ENCODE data around the gene TBCE. TPM values are rescaled to one million over a fixed set of nuclear protein-coding genes. Genes with fewer than 3 reads are reported as not detected.

TBCE gene
- polyA plus RNA-seq, 1 donor from 2014 or later, result 72.9 TPM

- TF ChIP-seq MXI1 (conservative IDR thresholded peaks at IDR 0.05; ENCODE audit: poor library complexity, severe bottlenecking) (no peak), EZH2 (IDR thresholded peaks at IDR 0.05; ENCODE audit: borderline replicate concordance, insufficient read depth, low read length, poor library complexity, severe bottlenecking) (no peak), REST (IDR thresholded peaks at IDR 0.05; ENCODE audit: borderline replicate concordance) (no peak), TAF1 (IDR thresholded peaks at IDR 0.05; ENCODE audit: low read depth) (no peak), CTCF (IDR thresholded peaks at IDR 0.05; ENCODE audit: poor library complexity, severe bottlenecking) (no peak)
- H3K9me3 ChIP-seq (ENCODE audit: low read length), result no peaks in the 10 kb centered on the region
- H3K79me2 ChIP-seq (replicated peaks; ENCODE audit: insufficient read depth, low read length), result no peaks in the 10 kb centered on the region
- no peak overlapping the region for H3K4me2 ChIP-seq (ENCODE audit: low read length)
- H2AFZ ChIP-seq (ENCODE audit: low read depth, low read length), result no peak overlapping the region
- H3K9me2 ChIP-seq (ENCODE audit: insufficient read depth, low read length), result no peaks in the 10 kb centered on the region
- H4K20me1 ChIP-seq (ENCODE audit: insufficient read depth), result no peaks in the 10 kb centered on the region
- no peaks in the 10 kb centered on the region for H3K27me3 ChIP-seq (ENCODE audit: insufficient read depth, low read depth, low read length)
- H3K9ac ChIP-seq (ENCODE audit: low read length), result no peak overlapping the region
- no peak overlapping the region for H3K4me3 ChIP-seq (ENCODE audit: low read length)
- no peak overlapping the region for H3K27ac ChIP-seq (ENCODE audit: low read length)
- no peaks in the 10 kb centered on the region for H3K36me3 ChIP-seq (ENCODE audit: insufficient read depth, low read length)
- no peaks in the 10 kb centered on the region for H3F3A ChIP-seq (ENCODE audit: insufficient read depth, low read length, poor library complexity, severe bottlenecking)
These were observed 66.8 kb downstream of the TBCE start for GRCh38 chr1:235434001-235434400.

GRCh38 chr1:235441159-235441685, 74.0 kb downstream of the TBCE start:
- H3F3A ChIP-seq (ENCODE audit: insufficient read depth, low read length, poor library complexity, severe bottlenecking), result no peaks in the 10 kb centered on the region
- H3K9ac ChIP-seq (ENCODE audit: low read length), result no peak overlapping the region
- H2AFZ ChIP-seq (ENCODE audit: low read depth, low read length), result no peak overlapping the region
- no peaks in the 10 kb centered on the region for H3K27me3 ChIP-seq (ENCODE audit: insufficient read depth, low read depth, low read length)
- H3K4me2 ChIP-seq (ENCODE audit: low read length), result no peak overlapping the region
- H3K27ac ChIP-seq (ENCODE audit: low read length), result no peak overlapping the region
- no peaks in the 10 kb centered on the region for H3K79me2 ChIP-seq (replicated peaks; ENCODE audit: insufficient read depth, low read length)
- no peaks in the 10 kb centered on the region for H3K9me2 ChIP-seq (ENCODE audit: insufficient read depth, low read length)
- H3K4me3 ChIP-seq (ENCODE audit: low read length), result no peak overlapping the region
- H4K20me1 ChIP-seq (ENCODE audit: insufficient read depth), result no peaks in the 10 kb centered on the region
- H3K36me3 ChIP-seq (ENCODE audit: insufficient read depth, low read length), result no peaks in the 10 kb centered on the region
- TF ChIP-seq RAD21 (conservative IDR thresholded peaks at IDR 0.05) (no peak), EP300 (conservative IDR thresholded peaks at IDR 0.05; ENCODE audit: poor library complexity, severe bottlenecking) (no peak)
- H3K9me3 ChIP-seq (ENCODE audit: low read length), result no peaks in the 10 kb centered on the region

DNA sequence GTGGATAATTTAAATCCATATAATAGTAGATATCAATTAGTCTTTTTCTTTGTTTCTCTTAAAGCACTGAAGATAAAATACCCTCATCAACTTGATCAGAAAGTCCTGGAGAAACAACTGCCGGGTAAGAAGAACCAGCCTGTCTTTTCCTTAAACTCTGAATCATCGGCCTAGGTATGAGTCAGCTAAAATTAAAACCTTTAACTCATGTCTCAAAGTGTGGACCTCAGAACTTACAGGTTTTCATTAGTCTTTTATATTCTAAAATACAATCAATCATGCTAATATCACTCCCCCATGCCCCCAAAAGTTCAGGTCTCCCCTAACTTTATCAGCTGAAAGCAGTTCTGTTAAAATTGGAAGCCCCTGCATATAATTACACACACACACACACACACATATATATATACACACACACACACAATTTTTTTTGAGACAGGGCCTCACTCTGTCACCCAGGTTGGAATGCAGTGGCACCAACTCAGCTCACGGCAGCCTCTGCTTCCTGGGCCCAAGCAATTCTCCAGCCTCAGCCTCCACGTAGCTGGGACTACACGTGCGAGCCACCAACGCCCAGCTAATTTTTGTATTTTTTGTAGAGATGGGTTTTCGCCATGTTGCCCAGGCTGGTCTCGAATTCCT, 75.7 kb downstream of the TBCE start:
- H3K79me2 ChIP-seq (replicated peaks; ENCODE audit: insufficient read depth, low read length), result no peaks in the 10 kb centered on the region
- H3K9ac ChIP-seq (ENCODE audit: low read length), result no peak overlapping the region
- no peaks in the 10 kb centered on the region for H3K27me3 ChIP-seq (ENCODE audit: insufficient read depth, low read depth, low read length)
- H2AFZ ChIP-seq (ENCODE audit: low read depth, low read length), result no peak overlapping the region
- H3K9me2 ChIP-seq (ENCODE audit: insufficient read depth, low read length), result no peaks in the 10 kb centered on the region
- no peaks in the 10 kb centered on the region for H3K9me3 ChIP-seq (ENCODE audit: low read length)
- H3K27ac ChIP-seq (ENCODE audit: low read length), result no peak overlapping the region
- no peaks in the 10 kb centered on the region for H3K36me3 ChIP-seq (ENCODE audit: insufficient read depth, low read length)
- H4K20me1 ChIP-seq (ENCODE audit: insufficient read depth), result no peaks in the 10 kb centered on the region
- no peak for TF ChIP-seq RAD21 (conservative IDR thresholded peaks at IDR 0.05)
- no peak for TF ChIP-seq MXI1 (conservative IDR thresholded peaks at IDR 0.05; ENCODE audit: poor library complexity, severe bottlenecking)
- TF ChIP-seq EZH2 (IDR thresholded peaks at IDR 0.05; ENCODE audit: borderline replicate concordance, insufficient read depth, low read length, poor library complexity, severe bottlenecking), result no peak
- no peak for TF ChIP-seq CTCF (IDR thresholded peaks at IDR 0.05; ENCODE audit: poor library complexity, severe bottlenecking)
- no peak for TF ChIP-seq TAF1 (IDR thresholded peaks at IDR 0.05; ENCODE audit: low read depth)
- no peak for TF ChIP-seq REST (IDR thresholded peaks at IDR 0.05; ENCODE audit: borderline replicate concordance)
- no peak for TF ChIP-seq EP300 (conservative IDR thresholded peaks at IDR 0.05; ENCODE audit: poor library complexity, severe bottlenecking)
- no peak for TF ChIP-seq POLR2AphosphoS5 (IDR thresholded peaks at IDR 0.05)
- TF ChIP-seq SMC3 (conservative IDR thresholded peaks at IDR 0.05; ENCODE audit: poor library complexity), result no peak
- H3K4me2 ChIP-seq (ENCODE audit: low read length), result no peak overlapping the region
- no peaks in the 10 kb centered on the region for H3F3A ChIP-seq (ENCODE audit: insufficient read depth, low read length, poor library complexity, severe bottlenecking)
- H3K4me3 ChIP-seq (ENCODE audit: low read length), result no peak overlapping the region

Measured in neural cell (in vitro differentiated cells).